GM21515 (cell line): ENCODE measurements around the gene TIMP4.
A peak's percentile ranks its signal among the peaks of the same experiment; 100 is the strongest.

Source experiments
- ATAC-seq: cut with Tn5 transposase; IDR thresholded peaks from one replicate; pipeline ENCODE4 v1.9.1; 2021; ENCODE audit not compliant: unreplicated experiment

Gene TIMP4

GRCh38 chr3:12186046-12186445 is 27.3 kb upstream of the TIMP4 start:
- ATAC-seq, result no peak

DNA sequence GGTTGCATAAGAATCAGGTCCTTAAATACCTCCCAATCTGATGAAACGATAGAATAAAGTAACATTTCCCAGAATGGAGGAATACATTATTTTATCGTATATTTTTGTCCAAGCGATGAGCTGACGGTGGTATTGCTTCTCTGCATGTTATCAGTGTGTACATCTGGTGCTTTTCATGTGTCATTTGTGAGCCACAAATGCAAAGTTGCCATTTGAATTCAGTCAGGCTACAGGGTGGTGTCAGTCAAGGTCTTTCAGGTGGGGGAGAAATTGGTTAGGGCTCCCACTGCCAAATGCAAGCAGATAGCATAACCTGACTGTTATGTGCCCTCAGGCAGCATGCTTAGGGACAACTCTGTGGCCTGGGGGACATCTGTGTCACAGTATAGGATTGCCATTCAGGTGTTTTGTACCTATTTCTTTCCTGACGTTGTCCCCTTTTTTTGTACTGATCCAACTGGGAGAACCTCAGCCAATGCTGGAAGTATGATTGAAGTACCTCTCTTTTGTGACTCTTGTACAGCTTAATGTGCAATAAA is 26.5 kb upstream of the TIMP4 start:
- ATAC-seq, result no peak

DNA sequence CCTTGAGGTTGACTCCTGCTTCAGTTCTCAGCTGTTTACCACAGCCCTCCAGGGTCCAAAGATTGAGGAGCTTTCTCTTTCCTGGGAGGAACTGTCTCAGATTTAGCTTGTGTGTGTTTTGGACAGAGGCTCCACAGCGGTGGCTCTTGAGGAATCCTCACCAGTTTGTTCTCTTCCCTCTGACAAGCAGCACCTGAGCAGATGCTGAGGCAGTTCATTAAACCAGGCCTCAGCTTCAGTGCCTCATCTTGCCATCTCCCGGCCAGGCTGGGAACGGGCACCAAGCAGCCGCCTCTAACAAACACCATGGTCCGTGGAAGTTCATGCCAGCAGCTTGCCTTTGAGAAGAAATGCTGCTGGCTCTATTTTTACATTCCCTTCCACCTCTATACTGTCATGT is 25.8 kb upstream of the TIMP4 start:
- ATAC-seq, result no peak

- ATAC-seq, result no peak
Observed at GRCh38 chr3:12182687-12183441, 24.2 kb upstream of the TIMP4 start.

GRCh38 chr3:12181806-12182205 is 23.1 kb upstream of the TIMP4 start:
- ATAC-seq, result no peak

DNA sequence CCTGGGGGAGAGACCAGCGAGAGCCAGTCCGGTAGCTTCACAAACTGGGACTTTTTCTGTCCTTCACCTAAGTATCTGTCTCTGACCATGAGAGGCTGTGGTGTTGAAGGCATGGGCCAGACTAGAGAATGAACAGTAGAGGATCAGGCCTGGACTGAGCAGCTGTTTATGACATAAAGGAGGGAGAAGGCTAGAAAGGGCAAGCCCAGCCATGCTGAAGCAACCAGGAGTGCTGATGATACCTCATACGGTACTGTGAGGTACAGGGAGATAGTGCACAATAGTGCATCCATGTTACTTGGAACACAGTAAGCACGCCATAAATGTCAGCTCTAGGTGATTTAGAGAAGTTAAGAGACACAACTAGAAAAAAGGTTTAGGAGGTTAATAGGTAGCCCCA is 22.6 kb upstream of the TIMP4 start:
- ATAC-seq, result no peak

GRCh38 chr3:12180631-12181030 is 21.9 kb upstream of the TIMP4 start:
- no peak for ATAC-seq

DNA sequence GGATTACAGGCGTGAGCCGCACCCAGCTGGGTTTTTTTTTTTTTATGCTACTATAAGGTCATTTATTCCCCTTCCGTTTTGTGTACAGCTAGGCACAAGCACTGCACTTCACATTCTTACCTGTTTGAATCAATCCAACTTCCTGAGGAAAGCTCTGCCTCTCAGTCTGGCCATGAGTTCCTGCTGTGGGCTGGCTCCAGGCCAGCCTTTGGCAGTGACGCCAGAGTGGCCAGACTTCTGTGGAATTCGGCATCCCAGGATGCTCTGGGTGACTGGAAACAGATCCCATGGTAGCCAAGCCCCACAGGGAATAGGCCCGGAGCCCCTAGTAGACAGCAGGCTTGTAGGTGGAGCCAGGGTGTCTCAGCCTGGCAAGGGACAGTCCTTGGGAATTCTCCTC is 21.5 kb upstream of the TIMP4 start:
- ATAC-seq, result no peak

- no peak for ATAC-seq
Observed at GRCh38 chr3:12179441-12179840, 20.7 kb upstream of the TIMP4 start.

DNA sequence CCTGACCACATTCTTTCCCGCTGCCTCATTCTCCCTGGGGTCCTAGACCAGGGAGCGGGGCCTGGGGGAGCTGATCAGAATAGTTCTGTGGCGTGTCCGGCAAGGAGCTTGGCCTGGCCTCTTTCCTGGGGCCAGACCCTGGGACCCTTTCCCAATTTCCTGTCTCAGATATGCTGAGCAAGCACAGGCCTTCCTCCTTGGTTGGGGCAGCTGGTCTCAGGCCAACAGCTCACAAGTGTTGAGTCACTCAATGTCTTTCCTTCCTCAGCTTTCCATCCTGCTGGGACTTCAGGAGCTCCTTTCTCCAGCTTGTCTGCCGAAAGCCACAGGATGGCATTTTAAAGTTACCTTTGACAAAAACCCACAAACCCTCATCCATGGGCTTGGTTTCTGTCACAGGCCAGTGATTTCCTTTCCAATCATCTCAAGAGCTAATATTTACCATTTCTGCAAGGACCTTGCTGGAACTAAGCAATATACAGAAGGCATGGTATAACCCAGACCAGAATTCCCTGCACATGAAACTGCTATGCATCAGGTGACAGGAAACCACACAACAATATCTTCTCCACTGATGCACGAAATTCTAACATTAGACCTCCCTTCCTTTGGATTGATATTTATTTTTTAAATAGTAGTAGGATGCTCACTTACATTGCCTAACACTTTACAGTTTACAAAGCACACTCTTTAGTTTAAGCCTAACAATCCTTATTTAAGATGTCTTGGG is 19.5 kb upstream of the TIMP4 start:
- ATAC-seq, result no peak

- no peak for ATAC-seq
Observed at GRCh38 chr3:12177126-12177525, 18.4 kb upstream of the TIMP4 start.

DNA sequence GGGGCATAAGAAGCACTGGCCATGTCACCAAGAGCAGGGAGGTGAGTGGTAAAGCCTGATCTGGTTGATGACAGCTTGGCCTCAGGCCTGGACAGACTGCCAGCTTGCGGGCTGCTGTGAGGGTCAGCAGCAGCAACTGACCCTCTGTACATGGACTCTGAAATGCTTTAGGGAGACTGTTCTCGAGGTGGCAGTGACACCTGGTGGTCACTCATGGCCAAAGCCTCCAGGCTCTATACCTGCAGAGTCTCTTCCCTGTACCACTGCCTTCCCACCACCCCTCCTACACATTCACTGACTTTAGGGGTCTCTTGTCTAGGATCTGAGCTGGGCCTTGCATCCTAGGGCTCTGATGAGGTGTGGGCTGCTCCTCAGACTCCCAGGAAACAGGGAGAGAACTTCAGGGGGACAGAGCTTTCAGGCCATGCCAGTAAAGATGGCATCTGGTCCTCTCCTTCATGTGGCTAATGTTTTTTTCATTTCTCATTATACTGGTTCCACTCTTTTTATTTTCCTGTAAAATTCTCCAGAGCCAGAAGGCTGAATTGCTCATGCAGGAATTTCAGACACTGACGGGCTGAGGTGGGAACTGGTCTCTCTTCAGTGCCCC is 17.2 kb upstream of the TIMP4 start:
- peak; percentile 78 for ATAC-seq

DNA sequence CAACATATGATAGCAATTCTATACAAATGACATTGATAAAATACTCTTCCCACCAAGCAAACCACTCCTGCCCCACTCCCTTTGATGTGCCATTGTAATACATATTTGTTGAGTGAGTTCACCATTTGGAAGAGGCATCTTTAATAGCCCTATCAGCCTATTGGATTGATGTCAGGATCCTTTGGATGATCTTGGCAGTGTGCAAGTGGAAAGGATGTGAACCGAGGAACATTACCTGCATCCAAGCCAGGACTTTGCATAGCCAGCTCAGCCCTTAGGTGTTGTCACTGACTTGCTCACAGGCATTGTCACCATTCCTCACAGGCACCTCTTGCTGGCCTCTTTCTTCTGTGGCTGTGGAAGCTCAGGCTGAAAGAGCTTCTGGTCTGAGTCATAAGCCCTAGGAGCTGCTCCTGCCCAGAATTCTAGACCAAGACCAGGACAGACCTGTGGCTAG is 16.5 kb upstream of the TIMP4 start:
- ATAC-seq, result no peak

DNA sequence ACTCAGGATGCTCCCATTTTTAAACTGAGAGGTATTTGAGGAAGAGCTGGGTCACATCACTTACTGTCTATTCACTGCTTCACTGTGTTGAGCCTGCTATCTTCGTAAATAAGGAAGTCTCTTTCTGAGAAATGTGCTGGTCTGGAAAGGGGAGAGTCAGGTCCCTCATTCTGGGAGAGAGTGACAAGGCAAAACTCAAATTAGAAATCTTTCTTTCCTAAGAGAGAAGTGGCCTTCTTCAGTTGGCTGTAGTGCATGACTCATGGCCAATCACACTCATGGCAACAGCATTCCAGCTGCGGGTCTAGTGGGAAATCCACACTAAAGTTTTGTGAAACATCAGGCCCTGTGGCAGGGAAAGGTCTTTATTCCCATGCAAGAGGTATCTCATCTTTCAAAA is 11.5 kb upstream of the TIMP4 start:
- ATAC-seq, result no peak

DNA sequence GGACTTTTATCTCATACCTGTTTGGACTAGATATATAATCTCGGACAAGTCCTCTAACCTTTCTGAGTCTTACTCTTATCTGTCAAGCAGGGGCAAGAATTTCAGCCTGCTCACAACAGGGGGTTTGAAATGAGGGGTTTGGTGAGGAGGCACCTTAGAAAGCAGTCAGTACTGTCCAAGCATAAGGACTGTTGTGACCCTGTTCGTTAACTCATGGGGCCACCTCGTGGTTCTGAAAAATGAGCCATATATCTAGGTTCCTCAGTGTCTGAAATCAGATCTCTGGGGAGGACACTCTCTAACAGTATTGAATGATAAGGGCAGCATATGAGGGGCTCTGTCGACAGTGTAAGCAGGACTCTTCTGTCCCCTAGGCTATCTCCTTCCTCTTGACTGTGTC is 7.2 kb upstream of the TIMP4 start:
- ATAC-seq, result no peak

GRCh38 chr3:12159227-12159601 is 502 bp upstream of the TIMP4 start:
- ATAC-seq, result no peak

GRCh38 chr3:12157026-12157425 is 1.7 kb downstream of the TIMP4 start:
- no peak for ATAC-seq

DNA sequence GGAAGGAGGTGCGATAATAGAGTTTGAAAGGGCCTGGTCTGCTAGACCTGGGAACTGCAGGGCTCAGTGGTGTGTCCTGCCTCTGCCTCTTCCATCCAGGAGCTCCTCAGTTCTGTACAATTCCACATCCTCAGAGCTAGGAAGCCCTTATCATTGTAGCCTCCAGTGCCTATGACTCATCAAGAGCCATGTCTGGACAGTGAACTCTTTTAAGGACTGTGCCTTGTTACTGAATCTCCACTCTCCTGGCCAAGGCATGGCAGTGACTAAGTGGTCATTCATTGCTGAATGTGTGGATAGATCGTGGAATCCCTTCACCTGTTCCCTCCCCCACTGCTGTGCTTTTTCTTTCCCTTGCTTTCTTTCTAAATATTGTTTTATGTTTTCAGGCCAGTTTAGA is 2.9 kb downstream of the TIMP4 start:
- ATAC-seq, result no peak

DNA sequence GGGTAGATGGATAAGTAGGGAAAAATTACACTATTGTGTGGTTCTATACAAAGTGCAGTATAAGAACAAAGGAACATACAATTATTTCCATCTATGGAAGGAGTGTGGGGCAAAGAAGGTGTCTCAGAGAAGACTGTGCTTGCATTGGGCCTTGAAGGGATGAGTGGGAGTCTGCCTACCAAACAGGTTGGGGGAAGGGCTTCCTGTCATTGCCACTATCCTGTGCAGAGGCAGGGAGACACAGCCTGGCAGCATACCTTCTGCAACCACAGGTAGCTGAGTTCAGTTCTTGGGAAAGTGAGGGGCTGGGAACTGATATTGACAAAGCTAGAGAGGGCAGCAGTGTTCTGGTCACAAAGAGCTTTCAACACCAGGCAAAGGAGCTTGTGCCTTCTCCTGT is 3.4 kb downstream of the TIMP4 start:
- no peak for ATAC-seq

- ATAC-seq, result no peak
Observed at GRCh38 chr3:12154151-12154550, 4.6 kb downstream of the TIMP4 start.

- ATAC-seq, result no peak
Observed at GRCh38 chr3:12150112-12150511, 8.6 kb downstream of the TIMP4 start.

DNA sequence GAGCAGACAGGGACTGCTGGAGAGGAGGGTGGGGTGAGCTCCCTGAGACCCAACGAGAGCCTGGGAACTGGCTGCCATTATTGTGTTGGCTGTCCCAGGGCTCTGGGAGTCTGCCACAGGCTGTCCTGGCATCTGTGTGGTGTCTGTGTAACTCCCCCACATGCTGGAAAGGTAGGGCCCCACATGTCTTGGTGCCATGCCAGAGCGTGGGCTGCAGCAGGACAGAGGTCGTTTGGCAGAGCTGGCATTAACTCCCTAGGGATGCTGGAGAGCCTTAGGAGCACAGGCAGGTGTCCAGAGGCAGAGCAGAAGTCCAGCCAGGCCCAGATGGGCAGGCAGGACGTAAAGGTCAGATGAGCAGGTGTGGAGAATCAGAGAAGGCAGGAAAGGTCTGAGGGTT is 9.7 kb downstream of the TIMP4 start:
- ATAC-seq, result no peak
